Adipocyte (in vitro differentiated cells): Measurements from ENCODE around the gene ERP44.
"Not testable (repeated sequence)": the region's sequence is repeated elsewhere in the genome, so short reads cannot be mapped to it uniquely, and the experiment has no call there.

ENCODE experiments used
- DNase-seq: peaks from one replicate; pipeline ENCODE4 v3.0.0-alpha.2; 2015; ENCODE audit warnings: low read depth
- H3K27me3 ChIP-seq: replicated peaks from 2 replicates; pipeline ENCODE4 v1.7.0; 2013; ENCODE audit warnings: mild to moderate bottlenecking, low read length, moderate library complexity; ENCODE audit not compliant: control insufficient read depth, insufficient read depth
- H3K36me3 ChIP-seq: 2 replicates; pipeline ENCODE4 v1.7.0; 2013; ENCODE audit warnings: low read length, mild to moderate bottlenecking, moderate library complexity; ENCODE audit not compliant: control insufficient read depth, insufficient read depth, severe bottlenecking
- H3K4me1 ChIP-seq: 2 replicates; pipeline ENCODE4 v1.7.0; 2013; ENCODE audit warnings: mild to moderate bottlenecking, low read length, moderate library complexity; ENCODE audit not compliant: control insufficient read depth, insufficient read depth
- H3K4me3 ChIP-seq: 2 replicates; pipeline ENCODE4 v1.7.0; 2013; ENCODE audit warnings: mild to moderate bottlenecking, low read length, moderate library complexity
- H3K9ac ChIP-seq: 2 replicates; pipeline ENCODE4 v1.7.0; 2013; ENCODE audit warnings: mild to moderate bottlenecking, low read length, moderate library complexity
- H3K9me3 ChIP-seq: 2 replicates; pipeline ENCODE4 v1.7.0; 2013; ENCODE audit warnings: mild to moderate bottlenecking, low read length, moderate library complexity; ENCODE audit not compliant: control insufficient read depth

The ERP44 gene

DNA sequence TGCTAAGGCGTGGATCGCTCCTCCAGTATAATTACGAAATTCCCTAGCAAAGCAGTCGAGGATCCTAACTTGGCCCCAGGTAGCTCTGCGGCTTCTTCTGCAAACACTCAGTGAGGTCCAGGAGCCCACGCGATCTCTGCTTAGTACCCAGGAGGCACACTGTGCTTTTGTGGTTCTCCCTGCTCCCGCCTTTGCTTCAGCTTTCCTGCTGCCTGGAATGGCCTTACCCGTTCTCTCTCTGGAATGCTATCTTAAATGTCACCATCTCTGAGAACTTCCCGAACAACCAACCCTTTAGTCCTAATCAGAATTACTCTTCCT is 882 bp upstream of the ERP44 start:
- Histone ChIP-seq H3K36me3 (peaks cover 12% of the 10 kb centered on the region), H3K9ac (peak overlapping the region; percentile 96), H3K4me3 (peak overlapping the region; percentile 98), H3K9me3 (no peaks in the 10 kb centered on the region), H3K27me3 (no peaks in the 10 kb centered on the region), H3K4me1 (peaks cover 15% of the 10 kb centered on the region)
- DNase-seq: no peak

DNA sequence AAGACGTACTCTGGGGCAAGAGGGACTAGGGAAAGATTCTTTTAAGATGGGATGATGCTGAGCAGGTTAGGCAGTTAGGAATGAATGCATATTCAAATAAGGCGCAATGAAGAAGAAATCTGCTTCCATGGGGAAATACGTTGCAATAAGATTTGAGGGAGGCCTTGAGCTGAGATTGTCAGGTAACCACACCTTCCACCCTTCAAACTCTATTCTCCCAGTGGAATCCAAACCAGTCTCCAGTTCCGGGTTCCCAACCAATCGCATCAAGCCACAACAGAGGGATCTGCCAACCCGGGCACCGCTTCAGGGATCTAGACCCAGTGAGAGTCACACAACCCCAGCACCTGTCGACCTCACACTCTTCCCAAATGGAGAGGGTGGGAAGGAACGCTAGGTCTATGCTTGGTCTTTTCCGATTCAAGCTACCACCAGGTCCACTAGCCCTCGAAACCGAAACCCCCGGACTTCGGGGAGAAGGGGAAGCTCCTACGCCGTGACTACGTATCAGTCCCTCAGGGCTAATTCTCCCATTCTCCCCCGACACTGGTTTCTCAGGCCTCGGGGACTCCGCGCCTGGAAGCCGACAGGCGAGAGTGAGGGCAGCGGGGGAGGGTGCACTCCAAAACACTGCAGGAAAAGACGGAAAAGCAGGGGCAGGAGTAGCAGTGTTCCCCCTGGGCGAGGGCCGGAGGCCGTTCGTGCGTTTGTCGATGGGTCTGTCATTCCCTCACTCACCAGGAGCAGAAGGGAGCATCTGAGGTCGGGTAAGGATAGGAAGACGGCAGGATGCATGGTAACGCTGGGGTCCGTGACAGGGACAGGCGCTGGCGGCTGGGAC is 534 bp downstream of the ERP44 start:
- H3K9me3 ChIP-seq: no peaks in the 10 kb centered on the region
- H3K4me3 ChIP-seq: peak overlapping the region; percentile 98
- peaks cover 15% of the 10 kb centered on the region for H3K4me1 ChIP-seq
- H3K27me3 ChIP-seq: no peaks in the 10 kb centered on the region
- peak overlapping the region; percentile 96 for H3K9ac ChIP-seq
- DNase-seq: peak; percentile 70
- peaks cover 3% of the 10 kb centered on the region for H3K36me3 ChIP-seq

DNA sequence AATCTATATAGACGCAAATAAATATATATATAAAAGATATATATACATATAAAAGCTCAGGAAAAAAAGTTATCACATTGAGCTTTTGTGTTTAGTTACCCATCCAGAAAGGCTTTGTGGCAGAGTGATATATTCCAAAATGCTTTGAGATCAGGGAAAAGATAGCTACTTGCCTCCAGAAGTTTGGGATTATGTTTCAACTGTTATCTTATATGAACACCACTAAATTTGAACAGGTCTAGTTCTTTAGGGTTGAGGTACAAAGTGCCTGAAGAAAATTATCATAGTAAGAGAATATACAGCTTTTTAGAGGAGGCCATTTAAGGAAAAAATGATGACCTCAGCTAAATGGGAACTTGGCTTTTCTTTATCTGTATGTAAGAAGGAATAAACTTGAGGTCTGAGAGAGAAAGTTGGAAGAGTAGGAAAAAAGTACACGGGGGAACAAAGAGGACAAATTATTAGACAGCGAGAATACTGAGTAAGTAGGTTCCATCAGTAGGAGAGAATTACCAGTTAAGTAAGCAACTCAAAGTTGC is 2.4 kb downstream of the ERP44 start:
- no peaks in the 10 kb centered on the region for H3K9me3 ChIP-seq
- H3K4me1 ChIP-seq: peaks cover 15% of the 10 kb centered on the region
- no peak overlapping the region for H3K4me3 ChIP-seq
- H3K9ac ChIP-seq: no peak overlapping the region
- no peaks in the 10 kb centered on the region for H3K27me3 ChIP-seq
- no peak for DNase-seq
- no peaks in the 10 kb centered on the region for H3K36me3 ChIP-seq

DNA sequence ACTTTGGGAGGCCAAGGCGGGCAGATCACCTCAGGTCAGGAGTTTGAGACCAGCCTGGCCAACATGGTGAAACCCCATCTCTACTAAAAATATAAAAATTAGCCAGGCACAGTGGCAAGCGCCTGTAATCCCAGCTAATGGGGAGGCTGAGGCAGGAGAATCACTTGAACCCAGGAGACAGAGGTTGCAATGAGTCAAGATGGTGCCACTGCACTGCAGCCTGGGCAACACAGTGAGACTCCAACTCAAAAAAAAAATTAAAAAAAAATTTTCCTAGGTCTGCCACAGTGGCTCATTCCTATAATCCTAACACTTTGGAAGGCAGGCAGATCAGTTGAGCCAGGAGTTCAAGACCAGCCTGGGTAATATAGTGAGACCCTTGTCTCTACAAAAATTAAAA is 4.4 kb downstream of the ERP44 start:
- H3K9me3 ChIP-seq, H3K4me3 ChIP-seq, H3K27me3 ChIP-seq, H3K9ac ChIP-seq, H3K36me3 ChIP-seq, DNase-seq: not testable (repeated sequence)
- H3K4me1 ChIP-seq: peaks cover 17% of the 10 kb centered on the region

DNA sequence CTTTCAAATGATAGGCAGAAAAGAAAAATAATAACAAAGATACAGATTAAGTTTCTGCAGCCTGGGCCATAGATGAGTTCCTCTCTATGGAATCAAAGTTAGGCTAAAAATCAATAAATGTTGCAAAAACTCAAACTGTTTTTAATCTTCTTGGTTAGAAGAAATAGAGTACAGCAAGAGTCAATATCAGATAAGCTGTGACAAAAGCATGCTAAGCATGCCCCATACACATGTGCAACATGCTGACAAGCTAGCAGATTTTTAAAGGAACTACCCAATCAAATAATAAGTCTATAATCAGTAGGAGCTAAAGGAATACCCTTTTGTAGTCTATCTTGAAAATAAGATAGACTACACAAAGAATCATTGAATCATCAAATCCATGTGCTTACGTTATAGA is 6.7 kb downstream of the ERP44 start:
- no peak overlapping the region for H3K4me3 ChIP-seq
- no peak overlapping the region for H3K9ac ChIP-seq
- no peaks in the 10 kb centered on the region for H3K9me3 ChIP-seq
- no peaks in the 10 kb centered on the region for H3K27me3 ChIP-seq
- H3K4me1 ChIP-seq: peaks cover 8% of the 10 kb centered on the region
- no peaks in the 10 kb centered on the region for H3K36me3 ChIP-seq
- no peak for DNase-seq

DNA sequence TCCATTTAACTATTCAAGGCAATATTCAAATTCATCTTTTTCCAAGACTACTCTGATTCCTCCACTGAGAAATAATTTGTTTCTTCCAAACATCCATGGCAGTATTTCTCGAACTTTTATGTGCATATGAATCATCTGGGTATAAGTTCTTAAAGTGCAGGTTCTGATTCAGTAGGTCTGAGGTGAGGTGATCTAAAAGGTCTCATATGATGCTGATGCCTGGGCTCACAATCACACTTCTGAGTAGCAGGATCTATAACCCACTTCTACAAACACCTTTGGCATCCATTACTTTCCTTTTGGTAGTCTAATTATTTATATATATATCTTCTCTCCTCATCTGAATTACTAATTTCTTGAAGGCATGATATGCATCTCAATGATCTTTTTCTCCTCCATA is 7.2 kb downstream of the ERP44 start:
- DNase-seq: no peak
- no peaks in the 10 kb centered on the region for H3K36me3 ChIP-seq
- no peaks in the 10 kb centered on the region for H3K27me3 ChIP-seq
- H3K4me1 ChIP-seq: peaks cover 8% of the 10 kb centered on the region
- H3K9ac ChIP-seq: no peak overlapping the region
- no peak overlapping the region for H3K4me3 ChIP-seq
- no peaks in the 10 kb centered on the region for H3K9me3 ChIP-seq

DNA sequence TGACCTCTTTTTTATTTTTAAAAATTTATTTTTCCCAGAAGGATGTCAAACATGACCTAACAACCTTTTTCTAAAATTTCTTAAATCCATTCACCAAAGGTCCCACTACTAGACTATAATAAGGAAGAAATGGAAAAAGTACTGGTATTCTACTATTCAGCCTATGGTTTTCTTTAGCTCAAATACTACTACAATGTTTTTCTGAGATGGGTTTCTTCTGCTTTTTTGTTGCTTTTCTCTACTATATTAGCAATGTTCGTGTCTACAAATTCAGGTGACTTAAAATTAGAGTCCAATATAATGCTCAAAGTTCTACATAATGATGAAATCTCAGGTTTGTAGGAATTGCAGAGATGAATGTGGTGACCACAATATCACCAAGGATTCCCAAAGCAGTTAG is 7.9 kb downstream of the ERP44 start:
- no peaks in the 10 kb centered on the region for H3K36me3 ChIP-seq

DNA sequence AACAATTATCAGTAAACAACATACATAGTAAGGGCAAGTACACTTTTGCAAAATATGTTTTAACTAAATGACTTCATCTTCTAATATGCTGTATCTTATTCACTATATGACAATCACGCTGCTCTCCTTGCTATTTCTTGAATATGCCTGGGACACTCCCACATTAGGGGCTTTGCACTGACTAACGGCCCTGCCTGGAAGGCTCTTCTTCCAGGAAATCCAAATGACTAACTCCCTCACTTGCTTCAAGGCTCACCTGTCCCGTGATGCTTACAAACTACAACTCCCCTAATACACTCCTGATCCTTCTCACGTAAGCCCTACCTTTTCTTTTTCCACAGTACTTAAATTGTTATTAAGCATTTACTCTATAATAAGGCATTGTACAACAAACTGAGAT is 10.6 kb downstream of the ERP44 start:
- no peak overlapping the region for H3K9ac ChIP-seq
- no peaks in the 10 kb centered on the region for H3K9me3 ChIP-seq
- peaks cover 11% of the 10 kb centered on the region for H3K4me1 ChIP-seq
- no peak for DNase-seq
- H3K27me3 ChIP-seq: no peaks in the 10 kb centered on the region
- no peak overlapping the region for H3K4me3 ChIP-seq
- H3K36me3 ChIP-seq: no peaks in the 10 kb centered on the region

More for the DNA sequence above, 7.9 kb downstream of the ERP44 start:
- no peaks in the 10 kb centered on the region for H3K27me3 ChIP-seq
- H3K4me3 ChIP-seq: no peak overlapping the region
- H3K9me3 ChIP-seq: no peaks in the 10 kb centered on the region
- peaks cover 8% of the 10 kb centered on the region for H3K4me1 ChIP-seq
- DNase-seq: no peak
- H3K9ac ChIP-seq: no peak overlapping the region

DNA sequence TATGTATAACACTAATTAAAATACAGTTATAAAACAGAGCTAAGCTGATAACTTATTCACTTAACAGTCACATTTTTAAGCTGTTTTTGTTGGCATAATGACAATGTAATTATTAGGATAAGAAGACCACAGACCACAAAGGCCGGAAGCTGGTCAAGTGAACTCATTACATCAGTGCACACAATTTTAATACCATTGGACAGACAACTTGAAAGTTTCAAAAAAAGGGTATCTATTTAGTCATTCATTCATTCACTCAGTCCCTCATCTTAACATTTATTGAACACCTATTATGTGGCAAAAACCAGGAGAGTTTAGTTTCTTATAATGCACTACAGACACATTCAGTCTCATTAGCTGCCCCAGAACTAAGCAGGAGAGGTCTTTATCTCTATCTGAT is 11.6 kb downstream of the ERP44 start:
- Histone ChIP-seq H3K9ac (no peak overlapping the region), H3K27me3 (no peaks in the 10 kb centered on the region), H3K9me3 (no peaks in the 10 kb centered on the region), H3K4me3 (no peak overlapping the region), H3K4me1 (peaks cover 20% of the 10 kb centered on the region), H3K36me3 (no peaks in the 10 kb centered on the region)
- DNase-seq: no peak

DNA sequence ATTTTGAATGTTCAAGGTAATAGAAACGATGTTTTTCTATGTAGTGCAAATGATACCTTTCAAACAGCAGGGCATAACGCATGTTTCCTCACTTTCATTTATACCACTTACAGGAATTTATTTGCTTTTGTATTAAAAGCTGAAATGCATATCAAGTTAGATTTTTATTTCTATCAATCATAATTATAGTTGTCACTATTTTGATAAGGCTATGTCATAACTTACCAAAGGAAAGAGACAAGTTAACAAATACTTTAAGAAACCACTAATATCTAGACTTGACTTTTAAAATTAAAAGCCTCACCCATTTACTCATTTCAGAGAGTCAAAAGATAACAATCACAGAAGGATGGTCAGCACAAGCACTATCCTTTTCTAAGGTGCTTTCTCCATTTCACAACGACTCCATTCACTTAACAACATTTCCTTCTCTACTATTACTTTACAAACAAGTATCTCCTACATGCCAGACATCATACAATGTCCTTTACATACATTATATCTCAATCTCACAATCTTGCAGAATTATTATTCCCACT is 12.6 kb downstream of the ERP44 start:
- no peak overlapping the region for H3K9ac ChIP-seq
- no peaks in the 10 kb centered on the region for H3K9me3 ChIP-seq
- peaks cover 20% of the 10 kb centered on the region for H3K4me1 ChIP-seq
- no peaks in the 10 kb centered on the region for H3K36me3 ChIP-seq
- H3K4me3 ChIP-seq: no peak overlapping the region
- DNase-seq: no peak
- no peaks in the 10 kb centered on the region for H3K27me3 ChIP-seq

DNA sequence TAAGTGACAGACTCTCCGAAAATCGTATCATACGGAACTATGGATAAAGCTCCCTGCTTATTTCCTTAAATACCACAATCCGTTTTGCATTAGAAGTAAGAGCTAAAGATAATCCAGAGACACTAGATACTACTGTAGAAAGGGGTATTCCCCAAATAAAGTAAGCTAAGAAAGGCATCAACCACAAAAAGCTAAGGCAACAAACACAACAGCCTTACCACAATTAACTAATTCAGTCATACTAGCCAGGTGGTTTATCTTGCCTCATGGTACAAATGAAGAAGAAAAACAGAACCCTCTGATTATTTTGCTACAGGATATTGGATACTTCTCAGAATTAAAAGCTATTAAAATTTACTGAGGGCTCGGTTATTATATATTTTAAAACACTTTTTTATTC is 14.1 kb downstream of the ERP44 start:
- DNase-seq: no peak
- Histone ChIP-seq H3K36me3 (no peaks in the 10 kb centered on the region), H3K9ac (no peak overlapping the region), H3K4me3 (no peak overlapping the region), H3K9me3 (no peaks in the 10 kb centered on the region), H3K4me1 (peaks cover 15% of the 10 kb centered on the region), H3K27me3 (no peaks in the 10 kb centered on the region)

DNA sequence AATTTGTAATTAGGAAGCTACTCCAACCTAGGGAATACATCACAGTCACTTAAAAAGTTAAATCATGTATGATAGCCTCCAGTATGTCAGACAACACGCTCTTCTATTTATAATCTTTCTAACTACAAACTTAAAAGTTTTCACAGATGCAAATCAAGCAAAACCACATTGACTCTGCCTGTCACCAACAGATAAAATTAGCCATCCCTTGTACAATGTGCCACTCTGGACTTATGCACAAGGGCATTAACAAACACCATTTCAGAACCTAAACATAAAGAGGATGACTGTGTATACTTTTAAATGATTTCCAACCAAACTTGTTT is 14.7 kb downstream of the ERP44 start:
- H3K27me3 ChIP-seq: no peaks in the 10 kb centered on the region
- no peak overlapping the region for H3K4me3 ChIP-seq
- no peaks in the 10 kb centered on the region for H3K9me3 ChIP-seq
- H3K36me3 ChIP-seq: no peaks in the 10 kb centered on the region
- no peak overlapping the region for H3K9ac ChIP-seq
- DNase-seq: no peak
- peaks cover 12% of the 10 kb centered on the region for H3K4me1 ChIP-seq
